ENCODE data around the gene SMARCB1. TPM values are rescaled to one million over a fixed set of nuclear protein-coding genes. Genes with fewer than 3 reads are reported as not detected.

SMARCB1 gene
- total RNA-seq, 1 experiment from 2014 or later = 88.2 TPM

GRCh38 chr22:23825246-23825905 is 38.6 kb downstream of the SMARCB1 start:
- no peaks in the 10 kb centered on the region for H3K27me3 Mint-ChIP-seq (ENCODE audit: unreplicated experiment)
- no peaks in the 10 kb centered on the region for H3K9me3 Mint-ChIP-seq (ENCODE audit: low read depth, unreplicated experiment)
- intact Hi-C loops (cut with micrococcal nuclease; ENCODE audit: unreplicated experiment) = no loop called here
- no peak for TF ChIP-seq CTCF (IDR thresholded peaks at IDR 0.05; ENCODE audit: unreplicated experiment)
- no TSS peak for BruUV-seq (replicated peaks)
- CTCF ChIA-PET = interaction anchor here (1.2 kb wide), 1 partner anchor 24 kb away, joined by 6 read pairs; no protein-coding TSS in a partner anchor
- no peak overlapping the region for H3K4me3 Mint-ChIP-seq (ENCODE audit: low read depth, unreplicated experiment)
- DNase-seq = no peak
- H3K36me3 Mint-ChIP-seq (ENCODE audit: insufficient read depth, unreplicated experiment) = peaks cover 23% of the 10 kb centered on the region
- H3K27ac Mint-ChIP-seq (ENCODE audit: unreplicated experiment) = no peak overlapping the region
- no peaks in the 10 kb centered on the region for H3K4me1 Mint-ChIP-seq (ENCODE audit: low read depth, unreplicated experiment)

DNA sequence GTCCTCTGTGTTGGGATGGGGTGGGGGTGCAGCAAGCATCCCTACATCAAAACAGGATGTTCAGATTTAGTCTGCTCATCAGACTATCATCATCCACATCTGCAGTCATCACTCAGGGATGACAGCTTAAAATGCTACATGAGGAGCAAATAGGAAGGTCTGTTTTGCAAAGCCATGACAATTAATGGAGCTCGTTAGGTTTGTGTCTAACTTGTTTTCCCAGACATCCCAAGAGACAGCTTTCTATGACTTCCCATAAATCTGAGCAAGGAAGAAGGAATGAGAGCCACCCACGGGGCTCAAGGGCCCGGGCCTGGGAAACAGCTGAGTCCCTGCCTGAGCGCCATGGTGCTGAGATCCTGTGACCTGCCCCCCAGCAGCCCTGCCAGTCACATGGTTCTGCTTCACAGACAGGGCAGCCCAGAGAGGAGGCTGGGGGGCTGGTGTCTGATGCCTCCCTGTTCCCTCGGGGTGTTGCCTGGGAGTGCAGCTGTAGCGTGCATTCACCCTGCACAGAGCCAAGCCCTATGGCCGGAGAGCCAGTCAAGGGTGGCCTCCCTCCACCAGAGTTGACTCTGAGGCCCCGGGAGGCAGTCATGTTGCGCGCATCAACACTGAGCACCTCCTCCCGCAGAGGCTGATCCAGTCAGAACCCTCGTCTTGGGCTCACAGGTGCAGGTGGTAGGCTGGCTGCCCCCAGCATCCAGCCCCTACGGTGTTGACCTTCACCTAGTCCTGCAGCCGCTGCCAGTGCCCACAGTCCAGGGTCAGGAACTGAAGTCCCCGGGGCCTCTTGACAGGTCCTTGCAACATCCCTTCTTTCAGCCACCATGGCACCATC is 40.0 kb downstream of the SMARCB1 start:
- CTCF ChIA-PET = interaction anchor here (1.2 kb wide), 1 partner anchor 23 kb away, joined by 6 read pairs; no protein-coding TSS in a partner anchor
- no TSS peak for BruUV-seq (replicated peaks)
- Mint-ChIP-seq H3K27ac (ENCODE audit: unreplicated experiment) (no peak overlapping the region), H3K9me3 (ENCODE audit: low read depth, unreplicated experiment) (no peaks in the 10 kb centered on the region), H3K27me3 (ENCODE audit: unreplicated experiment) (no peaks in the 10 kb centered on the region), H3K4me3 (ENCODE audit: low read depth, unreplicated experiment) (no peak overlapping the region), H3K36me3 (ENCODE audit: insufficient read depth, unreplicated experiment) (peaks cover 20% of the 10 kb centered on the region), H3K4me1 (ENCODE audit: low read depth, unreplicated experiment) (no peaks in the 10 kb centered on the region)
- TF ChIP-seq CTCF (IDR thresholded peaks at IDR 0.05; ENCODE audit: unreplicated experiment) = no peak
- DNase-seq = no peak
- intact Hi-C loops (cut with micrococcal nuclease; ENCODE audit: unreplicated experiment) = no loop called here

DNA sequence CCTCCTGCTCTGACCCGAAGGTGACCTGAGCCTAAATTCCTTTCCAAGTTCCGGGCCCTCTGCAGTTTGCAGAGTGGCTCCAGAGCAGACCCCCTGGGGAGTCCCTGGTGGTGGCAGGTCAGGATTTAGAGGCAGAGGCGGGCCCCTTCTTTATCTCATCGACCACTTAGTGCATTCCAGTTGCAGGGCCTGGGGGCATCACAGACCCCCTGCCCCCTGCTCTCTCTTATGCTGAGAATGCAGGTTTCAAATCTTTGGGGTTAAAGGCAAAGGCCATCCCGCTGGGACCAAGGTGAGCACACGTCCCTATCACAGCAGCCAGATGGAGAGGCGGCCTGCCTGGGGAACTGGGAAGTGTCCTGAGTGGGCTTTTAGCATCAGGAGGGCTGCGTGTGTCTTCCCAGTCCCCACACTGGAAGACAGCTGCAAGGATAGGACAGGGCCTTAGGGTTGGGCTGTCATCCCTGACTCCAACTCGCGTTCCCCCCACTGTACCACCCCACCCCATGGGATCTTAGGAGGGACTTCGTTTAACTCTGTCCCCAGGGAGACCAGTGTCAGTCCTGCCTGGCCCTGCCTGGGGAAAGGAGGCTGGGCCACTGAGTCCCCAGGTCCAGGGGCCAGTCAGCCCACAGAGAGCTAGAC is 40.7 kb downstream of the SMARCB1 start:
- H3K9me3 Mint-ChIP-seq (ENCODE audit: low read depth, unreplicated experiment) = no peaks in the 10 kb centered on the region
- no peak for TF ChIP-seq CTCF (IDR thresholded peaks at IDR 0.05; ENCODE audit: unreplicated experiment)
- no peak overlapping the region for H3K4me3 Mint-ChIP-seq (ENCODE audit: low read depth, unreplicated experiment)
- H3K4me1 Mint-ChIP-seq (ENCODE audit: low read depth, unreplicated experiment) = no peaks in the 10 kb centered on the region
- intact Hi-C loops (cut with micrococcal nuclease; ENCODE audit: unreplicated experiment) = no loop called here
- BruUV-seq (replicated peaks) = no TSS peak
- no peak overlapping the region for H3K27ac Mint-ChIP-seq (ENCODE audit: unreplicated experiment)
- no peaks in the 10 kb centered on the region for H3K27me3 Mint-ChIP-seq (ENCODE audit: unreplicated experiment)
- CTCF ChIA-PET = no interaction called here
- peaks cover 22% of the 10 kb centered on the region for H3K36me3 Mint-ChIP-seq (ENCODE audit: insufficient read depth, unreplicated experiment)
- DNase-seq = no peak

DNA sequence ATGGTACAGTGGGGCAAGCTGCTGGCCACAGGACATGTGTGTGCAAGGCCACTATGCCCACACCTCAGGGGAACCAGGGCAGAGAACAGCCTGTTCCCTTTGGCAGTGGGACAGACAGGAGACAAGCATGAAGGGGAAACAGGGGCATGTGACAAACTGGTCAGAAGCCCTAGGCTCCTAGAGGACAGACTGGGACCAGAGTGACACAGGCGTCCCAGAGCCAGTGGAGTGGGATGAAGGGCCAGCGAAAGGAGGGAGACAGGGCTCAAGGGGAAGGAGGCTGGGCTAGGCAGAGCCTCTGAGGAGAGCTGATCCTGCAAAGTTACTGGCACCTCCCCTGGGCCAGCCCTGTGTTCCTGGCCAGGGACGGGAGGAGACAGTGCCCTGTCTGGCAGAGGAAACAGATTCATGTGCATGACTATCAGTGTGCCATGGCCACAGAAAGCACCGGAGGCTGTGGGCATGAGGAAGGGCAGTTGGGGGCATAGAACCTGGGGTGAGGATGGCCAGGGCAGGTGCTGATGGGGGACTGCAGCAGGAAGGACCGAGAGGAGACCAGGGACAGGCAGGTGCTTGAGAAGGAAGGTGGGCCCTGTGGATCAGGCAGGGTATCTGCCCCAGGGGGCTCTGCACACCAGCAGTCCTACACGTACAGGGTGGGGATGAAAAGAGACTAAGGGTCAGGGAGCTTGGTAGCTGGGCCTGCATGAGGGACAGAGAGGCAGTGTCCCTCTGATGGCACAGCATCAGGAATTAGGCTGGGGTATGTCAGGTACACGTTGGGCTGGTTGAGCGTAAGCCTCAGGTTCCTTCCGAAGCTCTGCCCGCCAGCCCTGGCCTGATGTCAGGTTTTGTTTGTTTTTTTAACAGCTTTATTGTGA is 42.3 kb downstream of the SMARCB1 start:
- no peak overlapping the region for H3K4me3 Mint-ChIP-seq (ENCODE audit: low read depth, unreplicated experiment)
- TF ChIP-seq CTCF (IDR thresholded peaks at IDR 0.05; ENCODE audit: unreplicated experiment) = no peak
- intact Hi-C loops (cut with micrococcal nuclease; ENCODE audit: unreplicated experiment) = no loop called here
- BruUV-seq (replicated peaks) = no TSS peak
- CTCF ChIA-PET = no interaction called here
- H3K27me3 Mint-ChIP-seq (ENCODE audit: unreplicated experiment) = no peaks in the 10 kb centered on the region
- no peaks in the 10 kb centered on the region for H3K4me1 Mint-ChIP-seq (ENCODE audit: low read depth, unreplicated experiment)
- H3K27ac Mint-ChIP-seq (ENCODE audit: unreplicated experiment) = no peak overlapping the region
- peaks cover 7% of the 10 kb centered on the region for H3K36me3 Mint-ChIP-seq (ENCODE audit: insufficient read depth, unreplicated experiment)
- DNase-seq = no peak
- no peaks in the 10 kb centered on the region for H3K9me3 Mint-ChIP-seq (ENCODE audit: low read depth, unreplicated experiment)
